GM18502 (cell line): ENCODE results near the gene CABP7.

Source experiments
- ATAC-seq: cut with Tn5 transposase; IDR thresholded peaks from one replicate; pipeline ENCODE4 v1.9.1; 2021; ENCODE audit warnings: mild to moderate bottlenecking; ENCODE audit not compliant: unreplicated experiment, poor library complexity

The CABP7 gene

DNA sequence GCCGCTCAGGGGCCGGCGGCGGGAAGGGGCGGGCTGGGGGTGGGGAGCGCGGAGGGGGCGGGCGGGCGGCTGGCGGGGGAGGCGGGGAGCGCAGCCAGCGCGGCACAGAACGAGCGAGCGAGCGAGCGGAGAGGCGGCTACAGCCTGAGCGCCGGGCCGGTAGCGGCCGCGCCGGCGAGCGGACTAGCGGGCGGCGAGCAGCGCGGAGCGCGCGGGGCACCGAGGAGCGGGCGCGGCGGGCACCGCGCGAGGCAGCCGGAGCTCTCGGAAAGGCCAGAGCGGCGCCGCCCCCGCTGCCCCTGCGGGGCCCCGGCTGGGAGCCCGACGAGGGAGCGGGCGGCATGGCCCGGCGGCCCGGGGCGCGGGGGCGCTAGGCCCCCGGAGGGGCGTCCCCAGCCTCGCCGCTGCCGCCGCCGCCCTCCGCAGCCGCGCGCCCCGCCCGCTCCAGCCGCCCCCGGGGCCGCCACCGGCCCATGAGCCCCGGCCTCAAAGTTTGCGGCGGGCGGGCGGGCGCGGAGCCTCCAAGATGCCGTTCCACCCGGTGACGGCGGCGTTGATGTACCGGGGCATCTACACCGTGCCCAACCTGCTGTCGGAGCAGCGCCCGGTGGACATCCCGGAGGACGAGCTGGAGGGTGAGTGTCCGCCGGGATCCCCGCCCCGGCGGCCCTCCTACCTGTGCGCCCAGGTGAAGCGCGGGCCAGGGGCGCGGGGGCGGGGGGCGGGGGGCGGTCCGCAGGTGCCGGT, at the start of gene CABP7:
CABP7 (plus strand) TSS at position 105 of the 747 bp plus-strand sequence; CDS start at position 527, 422 bp downstream.
- ATAC-seq, result no peak

GRCh38 chr22:29670626-29671025, 49.2 kb upstream of the CABP7 start:
- ATAC-seq, result no peak

DNA sequence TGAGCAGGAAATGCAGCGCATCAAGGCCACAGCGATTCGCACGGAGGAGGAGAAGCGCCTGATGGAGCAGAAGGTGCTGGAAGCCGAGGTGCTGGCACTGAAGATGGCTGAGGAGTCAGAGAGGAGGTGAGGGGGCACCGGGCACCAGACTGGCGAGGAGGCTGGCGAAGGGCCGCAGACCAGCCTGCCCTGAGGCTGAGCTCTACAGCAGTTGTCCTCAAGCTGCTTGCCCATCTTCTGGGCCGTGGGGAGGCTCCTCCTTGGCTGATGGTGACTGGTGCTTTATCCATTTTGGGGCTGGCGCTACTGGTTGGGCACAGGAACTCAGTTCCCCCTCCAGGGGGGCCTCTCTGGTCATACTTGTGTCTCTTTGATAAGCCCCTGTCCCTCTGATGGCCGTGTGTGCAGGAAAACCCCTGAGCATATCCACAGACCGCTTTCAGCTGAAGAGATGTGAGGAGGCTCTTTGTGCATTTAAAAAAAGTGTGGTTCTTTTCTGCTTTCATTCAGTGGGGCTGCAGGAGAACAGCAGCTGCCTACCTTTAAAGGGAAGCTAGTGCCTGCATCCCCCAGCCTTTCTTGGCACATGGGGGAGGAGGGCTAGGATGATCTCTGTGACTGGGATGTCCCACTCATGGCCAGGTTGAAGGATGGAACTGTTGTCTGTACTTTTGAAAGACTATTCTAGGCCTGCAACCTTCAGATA, 46.3 kb upstream of the CABP7 start:
- no peak for ATAC-seq

DNA sequence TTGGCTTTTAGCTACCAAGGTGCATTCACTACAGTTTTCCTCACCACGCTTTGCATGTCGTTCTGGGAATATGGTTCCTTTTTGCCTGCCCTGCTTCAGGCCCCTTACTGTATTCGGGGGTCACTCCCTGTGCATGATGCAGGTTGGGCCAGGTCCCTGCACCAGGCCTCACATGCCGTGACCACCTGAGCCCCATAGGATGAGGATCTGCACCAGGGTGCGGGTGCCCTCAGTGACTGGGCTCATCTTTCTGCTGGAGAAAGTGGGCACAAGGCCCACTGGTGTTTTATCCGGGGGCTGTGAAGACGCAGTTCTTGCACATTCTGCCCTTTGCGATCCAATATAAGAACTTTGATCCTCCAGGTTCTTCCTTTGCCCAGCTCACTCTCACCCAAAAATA, 45.7 kb upstream of the CABP7 start:
- ATAC-seq, result no peak

DNA sequence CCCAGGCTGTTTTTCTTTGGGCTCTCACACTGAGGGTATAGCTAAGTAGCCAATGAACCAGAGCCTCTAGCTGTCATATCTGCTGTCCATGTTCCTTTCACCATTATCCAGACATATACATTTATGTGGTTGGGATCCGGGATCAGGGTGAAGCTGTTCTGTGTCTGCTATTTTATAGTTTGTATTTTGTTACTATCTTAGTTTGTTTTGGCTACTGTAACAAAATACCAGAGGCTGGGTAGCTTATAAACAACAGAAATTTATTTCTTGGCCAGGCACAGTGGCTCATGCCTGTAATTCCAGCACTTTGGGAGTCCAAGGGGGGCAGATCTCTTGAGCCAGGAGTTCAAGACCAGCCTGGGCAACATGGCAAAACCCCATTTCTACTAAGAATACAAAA, 40.5 kb upstream of the CABP7 start:
- ATAC-seq, result no peak

DNA sequence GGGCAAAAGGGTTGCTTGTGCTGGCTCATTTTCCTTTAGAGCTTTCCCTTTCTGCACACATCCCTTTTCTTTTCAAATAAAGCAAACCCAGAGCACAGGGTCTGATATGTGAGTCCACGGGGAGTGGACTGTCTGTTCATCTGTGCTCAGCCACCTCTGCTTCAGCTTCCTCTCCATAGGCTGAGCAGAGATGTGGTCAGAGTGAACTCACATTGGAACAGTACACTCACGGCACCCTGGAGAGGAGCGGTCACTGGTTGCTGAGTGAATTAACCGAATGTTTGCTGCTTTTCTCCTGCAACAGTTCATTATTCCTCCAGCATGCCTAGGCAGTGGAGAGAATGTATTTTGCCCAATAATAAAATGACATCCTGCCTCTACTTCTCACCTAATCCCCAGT, 36.3 kb upstream of the CABP7 start:
- ATAC-seq, result no peak

- no peak for ATAC-seq
Observed at GRCh38 chr22:29684244-29684643, 35.6 kb upstream of the CABP7 start.

- ATAC-seq, result no peak
Observed at GRCh38 chr22:29689206-29689879, 30.5 kb upstream of the CABP7 start.

- ATAC-seq, result no peak
Observed at GRCh38 chr22:29689880-29690213, 30.0 kb upstream of the CABP7 start.

DNA sequence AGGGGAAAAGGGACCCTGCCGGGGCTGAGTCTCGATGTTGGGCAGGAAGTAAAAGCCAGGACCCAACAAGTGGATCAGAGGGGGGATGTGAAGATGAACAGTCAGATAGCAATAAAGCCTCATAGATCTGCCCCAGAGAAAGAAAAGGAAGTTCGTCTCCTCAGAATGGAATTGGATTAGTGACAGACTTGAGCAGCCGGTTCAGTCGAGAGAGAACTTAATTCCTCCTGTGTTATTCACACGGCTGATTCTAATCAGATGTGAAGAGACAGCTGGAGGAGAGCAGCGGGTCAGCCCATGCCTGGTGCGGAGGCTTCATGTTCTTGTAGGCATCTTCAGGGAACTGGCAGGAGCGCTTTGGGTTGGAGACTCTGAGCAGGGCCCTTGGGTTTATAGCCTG, 29.3 kb upstream of the CABP7 start:
- no peak for ATAC-seq

DNA sequence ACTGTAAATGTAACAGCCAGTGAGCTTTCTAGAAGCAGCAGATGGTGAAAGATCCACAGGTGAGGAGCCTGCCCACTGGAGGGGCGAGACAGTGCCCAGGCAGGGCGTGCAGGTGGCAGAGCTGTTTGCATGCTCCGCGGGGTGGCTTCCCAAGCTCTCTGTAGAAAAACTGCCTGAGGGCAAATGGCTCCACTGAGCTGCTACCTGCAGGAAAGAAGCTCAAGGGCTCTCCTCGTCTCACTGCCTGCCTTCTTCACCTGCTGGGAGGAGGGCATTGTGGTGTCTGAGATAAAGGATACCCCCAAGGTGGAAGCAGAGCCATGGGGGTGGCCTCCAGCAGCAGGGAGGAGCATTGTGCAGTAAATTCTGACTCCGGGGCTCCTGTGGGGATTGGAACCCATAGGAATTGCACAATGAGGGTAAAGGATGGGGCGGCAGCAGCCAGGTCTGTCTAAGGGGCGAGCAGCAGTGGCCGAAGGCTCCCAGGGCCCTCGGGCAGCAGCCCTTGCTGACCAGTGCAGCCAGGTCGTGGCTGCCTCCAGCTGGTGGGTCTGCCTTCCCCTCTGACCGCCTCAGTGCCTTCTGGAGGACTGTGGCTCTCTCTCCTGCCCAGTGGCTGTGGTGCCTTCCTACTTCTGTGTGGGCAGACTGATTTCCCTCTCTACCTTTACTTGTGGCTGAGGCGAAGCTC, 28.0 kb upstream of the CABP7 start:
- no peak for ATAC-seq

DNA sequence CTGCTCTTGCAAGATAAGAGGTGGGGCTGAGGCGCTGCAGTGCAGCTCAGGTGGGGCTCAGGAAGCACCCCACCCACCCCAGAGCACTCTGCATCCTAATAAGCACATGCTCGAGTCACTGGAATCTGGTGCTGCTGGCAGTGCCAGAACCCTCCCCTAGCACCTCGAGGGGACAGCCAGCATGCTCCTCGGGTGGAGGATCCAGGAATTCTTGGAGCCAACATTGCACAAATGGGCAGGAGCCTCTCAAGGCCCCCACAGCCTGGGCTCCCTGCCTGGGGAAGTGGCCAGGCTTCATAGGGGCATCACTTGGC, 27.5 kb upstream of the CABP7 start:
- ATAC-seq, result no peak

DNA sequence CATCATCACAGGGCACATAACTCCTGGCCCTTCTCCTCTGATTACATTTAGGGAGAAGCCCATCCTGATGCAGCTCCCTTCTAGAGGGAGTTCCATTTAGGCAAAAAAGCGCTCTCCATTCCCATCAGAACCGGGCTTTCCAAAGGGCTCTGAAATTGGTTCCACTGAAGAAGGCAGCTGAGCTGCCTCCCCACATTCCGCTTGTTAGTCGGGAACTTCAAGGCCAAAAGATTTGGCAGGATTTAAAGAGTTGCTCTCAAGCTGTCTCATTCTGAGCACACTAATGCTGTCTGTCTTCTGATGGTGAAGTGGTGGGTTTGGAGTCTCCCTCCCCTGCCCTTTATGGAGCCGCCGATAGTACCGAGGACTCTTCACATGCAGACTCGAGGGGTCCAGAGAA, 26.6 kb upstream of the CABP7 start:
- ATAC-seq, result no peak

DNA sequence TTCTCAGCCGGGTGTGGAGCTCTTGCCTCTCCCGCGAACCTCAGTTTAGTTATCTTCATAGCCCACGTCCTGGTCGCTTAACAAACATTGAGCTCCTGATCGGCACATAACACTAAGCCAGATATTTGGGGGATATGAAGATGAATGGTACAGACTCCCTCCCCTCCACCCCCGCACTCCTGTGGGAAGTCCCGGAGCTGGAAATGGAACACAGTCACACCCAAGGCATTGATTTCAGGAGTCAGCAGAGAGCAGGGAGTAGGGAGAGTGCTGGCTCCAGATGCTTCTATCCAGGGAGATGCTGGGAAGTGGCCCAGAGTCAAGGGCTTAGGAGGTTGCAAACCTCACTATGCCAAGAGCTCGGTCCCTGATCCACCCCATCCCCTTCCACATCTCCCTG, 26.1 kb upstream of the CABP7 start:
- ATAC-seq, result no peak

DNA sequence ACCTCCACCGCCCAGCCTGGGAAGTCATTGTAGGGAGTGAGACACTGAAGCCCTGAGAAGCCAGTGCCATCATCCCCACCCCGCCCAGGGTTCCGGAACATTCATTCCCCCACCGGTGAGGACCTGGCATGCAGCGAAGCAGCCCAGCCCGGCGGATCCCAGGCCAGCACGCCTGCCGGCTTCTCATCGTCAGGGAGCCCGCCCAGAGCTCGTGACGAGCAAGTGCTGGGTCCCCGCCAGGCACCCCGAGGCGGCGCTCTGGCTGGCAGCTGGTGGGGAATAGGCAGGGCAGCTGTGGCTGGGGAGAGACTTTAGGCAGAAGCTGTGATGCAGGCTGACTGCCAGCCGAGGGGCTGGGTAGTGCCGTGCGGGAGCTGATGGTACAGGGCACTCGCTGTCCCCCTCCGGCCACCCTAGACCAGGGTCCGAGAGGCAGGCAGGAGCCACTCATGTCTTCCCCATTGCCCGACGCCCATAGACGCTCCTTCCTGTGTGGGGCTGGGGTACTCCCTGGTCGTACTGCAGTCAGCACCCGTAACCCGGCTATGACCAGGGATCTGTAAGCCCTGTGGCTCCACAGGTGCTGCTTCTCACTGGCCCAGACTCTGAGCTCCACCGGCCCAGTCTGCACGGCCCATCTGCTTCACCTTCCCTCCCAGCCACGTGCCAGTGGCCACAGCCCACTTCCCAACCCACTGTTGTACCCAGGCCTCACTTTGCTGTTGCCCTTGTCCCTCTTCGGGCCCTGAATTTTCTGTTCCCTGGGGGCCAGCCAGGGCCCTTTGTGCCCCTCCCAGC, 24.5 kb upstream of the CABP7 start:
- ATAC-seq, result no peak

DNA sequence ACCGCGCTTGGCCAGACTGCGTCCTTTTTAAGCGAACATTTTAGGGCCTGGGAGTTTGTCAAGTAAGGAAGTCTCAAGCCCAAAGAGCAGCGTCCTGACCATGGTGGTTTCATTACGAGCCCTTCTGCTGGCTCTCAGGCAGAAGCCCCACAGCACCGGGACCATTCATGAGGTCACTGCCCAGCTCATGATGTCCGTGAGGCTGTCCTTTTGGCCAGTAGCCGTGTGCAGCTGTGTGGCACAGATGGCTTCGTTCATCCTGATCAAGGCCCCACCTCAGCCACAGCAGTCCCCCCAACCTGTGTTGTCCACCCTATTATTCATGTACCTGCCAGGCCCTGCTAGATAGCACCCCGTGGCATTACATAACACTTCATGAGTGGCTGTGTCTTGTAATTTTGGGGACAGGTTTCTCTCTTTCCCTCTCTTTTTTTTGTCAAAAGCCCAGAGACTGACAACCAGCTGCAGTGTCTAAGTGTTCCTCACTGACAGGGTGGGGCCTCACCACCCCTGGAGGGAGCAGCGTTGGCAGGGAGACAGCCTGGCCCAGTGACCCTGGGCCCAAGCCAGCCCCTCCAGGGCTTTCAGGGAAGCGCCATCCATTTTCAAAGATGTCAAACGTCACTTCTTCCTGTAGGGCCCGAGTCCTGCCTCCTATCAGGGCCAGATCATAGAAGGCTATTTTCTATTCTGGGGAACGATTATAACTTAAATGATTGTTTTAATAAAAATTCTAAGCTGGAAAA, 21.8 kb upstream of the CABP7 start:
- no peak for ATAC-seq

DNA sequence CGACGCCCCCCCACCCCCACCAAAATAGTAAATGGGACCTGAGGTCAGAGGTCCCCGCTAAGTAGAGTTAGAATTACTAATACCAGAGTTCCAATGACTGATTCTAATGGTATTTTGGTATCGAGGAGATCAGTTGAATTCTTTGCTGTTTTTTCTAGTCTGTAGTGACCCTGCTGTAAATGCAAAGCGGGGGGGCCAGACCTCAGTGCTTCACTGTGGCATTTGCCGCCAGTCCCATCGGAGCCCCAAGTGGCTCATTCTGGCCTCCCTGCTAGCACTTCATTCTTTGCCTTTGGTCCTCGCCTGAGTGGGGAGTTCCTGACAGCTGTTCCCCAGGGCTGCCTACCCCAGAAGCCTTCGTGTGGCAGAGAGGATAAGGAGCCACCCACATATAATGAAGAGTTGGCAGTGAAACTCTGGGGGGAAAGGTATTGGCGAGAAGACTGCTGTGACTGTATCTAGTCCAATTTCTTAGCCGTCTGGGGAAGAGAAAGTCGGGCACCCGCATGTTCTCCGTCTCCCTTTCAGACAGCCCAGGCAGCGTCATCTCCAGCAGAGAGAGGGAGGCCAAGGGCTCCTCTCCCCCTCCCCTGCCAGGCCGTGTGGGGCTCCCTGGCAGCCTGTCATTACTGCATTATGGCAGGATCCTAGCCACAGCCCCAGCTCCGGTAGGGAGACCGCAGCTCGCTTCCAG, 19.4 kb upstream of the CABP7 start:
- ATAC-seq, result no peak

DNA sequence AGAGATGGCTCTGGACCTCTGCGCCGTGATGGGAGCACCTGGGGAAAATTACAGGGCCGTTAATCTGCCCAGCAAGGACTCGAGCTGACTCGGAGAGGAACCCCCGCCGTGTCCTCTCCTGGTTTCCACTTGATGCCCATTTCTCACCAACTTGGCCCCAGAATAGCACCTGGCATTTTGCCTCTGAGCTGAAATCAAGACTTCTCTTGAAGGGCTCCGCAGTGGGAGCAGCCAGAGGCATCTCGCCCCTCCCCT, 19.0 kb upstream of the CABP7 start:
- no peak for ATAC-seq
